HepG2 (cell line): Measurements from ENCODE around the gene ANLN. TPM values are rescaled to one million over a fixed set of nuclear protein-coding genes. Genes with fewer than 3 reads are reported as not detected.
"Not testable (repeated sequence)": the region's sequence is repeated elsewhere in the genome, so short reads cannot be mapped to it uniquely, and the experiment has no call there.

Experiments
- ATAC-seq: fragments of 200-7000 bp; cut with Tn5 transposase; 3 replicates; pipeline ENCODE4 v1.9.1; 2020; ENCODE audit warnings: mild to moderate bottlenecking, moderate library complexity
- BruUV-seq: library from RNA; stranded (reverse); fragments of 400-500 nt; replicated peaks from 2 replicates; lab custom pipeline; 2021; lab: Mats Ljungman, UMichigan
- CTCF ChIA-PET: fragments of 300-600 bp; formaldehyde crosslinking; extraction: SDS; loops from one replicate; lab custom pipeline; 2021; ENCODE audit warnings: low total read pairs, inconsistent platforms, low intra/inter-chr PET ratio; lab: Yijun Ruan, JAX
- POLR2A ChIA-PET: fragments of 350-600 bp; sonication (Branson Sonifier 250); formaldehyde crosslinking; loops from one replicate; lab custom pipeline; 2020; ENCODE audit warnings: antibody characterized with exemption, inconsistent platforms; lab: Yijun Ruan, JAX
- DNase-seq: peaks from one replicate; pipeline ENCODE4 v3.0.0-alpha.2; 2015; ENCODE audit warnings: low spot score
- FAIRE-seq: peaks from 3 replicates; lab custom pipeline; 2011; peaks lifted over from hg19 to GRCh38; lab: Jason Lieb, UNC
- H2AFZ ChIP-seq: one replicate; pipeline ENCODE4 v1.6.1; 2011; ENCODE audit warnings: low read length, inconsistent platforms
- H3K27ac ChIP-seq: fragments of 300-600 bp; 3 replicates; pipeline ENCODE4 v1.8.0; 2011; ENCODE audit warnings: mixed run types, mild to moderate bottlenecking, mixed read lengths, low read length, inconsistent platforms; ENCODE audit not compliant: insufficient read depth; ENCODE audit errors: extremely low read length
- H3K27me3 ChIP-seq, 2 experiments: fragments of 200-600 bp in 1 of 2; 2 replicates in 1 of 2; 3 replicates in 1 of 2; pipeline versions ENCODE4 v1.6.0 to v1.8.0; 2011; ENCODE audit warnings: low read length in 2 of 2, mild to moderate bottlenecking in 2 of 2, moderate library complexity in 2 of 2, inconsistent platforms in 1 of 2; ENCODE audit not compliant: insufficient read depth in 2 of 2, control insufficient read depth in 1 of 2
- H3K36me3 ChIP-seq, 2 experiments: fragments of 200-600 bp in 1 of 2; replicated peaks in 1 of 2; 2 replicates in 1 of 2; 3 replicates in 1 of 2; pipeline versions ENCODE4 v1.5.1 to v1.8.0; 2011; ENCODE audit warnings: low read length in 2 of 2, inconsistent platforms in 1 of 2; ENCODE audit not compliant: insufficient read depth in 2 of 2, control insufficient read depth in 1 of 2
- H3K4me1 ChIP-seq: 2 replicates; pipeline ENCODE4 v1.5.1; 2012; ENCODE audit warnings: low read length, inconsistent platforms; ENCODE audit not compliant: insufficient read depth
- H3K4me2 ChIP-seq: 2 replicates; pipeline ENCODE4 v1.6.0; 2011; ENCODE audit warnings: low read depth, low read length, inconsistent platforms
- H3K4me3 ChIP-seq, 3 experiments: fragments of 200-600 bp in 1 of 3; sonication (generic), shearing (Covaris generic) in 1 of 3; replicated peaks in 1 of 3; 2 replicates each; pipeline ENCODE4 v1.5.1; 2011 to 2016; ENCODE audit warnings: low read length in 3 of 3, inconsistent platforms in 2 of 3, low read depth in 2 of 3, mild to moderate bottlenecking in 2 of 3, control low read depth in 1 of 3, mixed read lengths in 1 of 3; ENCODE audit not compliant: insufficient read depth in 1 of 3
- H3K79me2 ChIP-seq: one replicate; pipeline ENCODE4 v1.6.1; 2011; ENCODE audit warnings: low read length, inconsistent platforms; ENCODE audit not compliant: insufficient read depth
- H3K9ac ChIP-seq: 2 replicates; pipeline ENCODE4 v1.6.0; 2011; ENCODE audit warnings: mild to moderate bottlenecking, low read depth, low read length, inconsistent platforms; ENCODE audit not compliant: insufficient read depth
- H3K9me3 ChIP-seq: 2 replicates; pipeline ENCODE4 v1.5.1; 2012; ENCODE audit warnings: mild to moderate bottlenecking, low read length
- H4K20me1 ChIP-seq: 2 replicates; pipeline ENCODE4 v1.6.0; 2011; ENCODE audit warnings: inconsistent platforms, mild to moderate bottlenecking, low read length, moderate library complexity; ENCODE audit not compliant: insufficient read depth
- RFX5 ChIP-seq: IDR thresholded peaks from 2 replicates; pipeline ENCODE4 v1.6.1; 2011; ENCODE audit warnings: low read depth, low read length, improper control_type of control experiment
- ZNF512B ChIP-seq: sonication (generic); formaldehyde crosslinking; IDR thresholded peaks from 2 replicates; pipeline ENCODE4 v1.5.1; 2020; ENCODE audit warnings: missing genetic modification reagents, mild to moderate bottlenecking, borderline replicate concordance
- WGBS: methylation state at CpG from one replicate; pipeline ENCODE4 v1.1.6; 2017; ENCODE audit warnings: low lambda C conversion rate; 5-methylcytosine and 5-hydroxymethylcytosine counted together
- in situ Hi-C: cut with HindIII; loops from 2 replicates; pipeline ENCODE4 v1.10.0; 2017; ENCODE audit warnings: low pct_unique_long_range_greater_than_20kb; ENCODE audit not compliant: extremely low pct_ligation_motif_present
- intact Hi-C: fragments of 100-400 bp; cut with micrococcal nuclease; formaldehyde crosslinking; loops from one replicate; pipeline ENCODE4 v1.10.0; 2022; ENCODE audit not compliant: unreplicated experiment
- polyA plus RNA-seq, 8 experiments: library from polyadenylated mRNA; depleted of rRNA in 3 of 8; stranded (reverse) in 7 of 8; unstranded in 1 of 8; fragments of >200 nt; fragmentation: Illumina TruSeq in 4 of 8; extraction: Trizol in 4 of 8; gene quantifications; 2 replicates each; pipeline versions ENCODE4 v1.2.1 to v1.2.3, GENCODE V29; 2011 to 2016; ENCODE audit warnings: low read depth in 4 of 8, missing spikeins in 1 of 8, mixed read lengths in 1 of 8; ENCODE audit not compliant: insufficient read depth in 1 of 8
- total RNA-seq, 5 experiments: library from RNA; depleted of rRNA; stranded (reverse); fragments of >200 nt; fragmentation: Illumina TruSeq; extraction: Trizol; gene quantifications; 2 replicates each; pipeline ENCODE4 v1.2.3, GENCODE V29; 2016; ENCODE audit warnings: low read depth in 1 of 5

Gene ANLN
- total and polyA plus RNA-seq, 2 of the 13 experiments (the other 11 are each of a cell fraction or from before 2014, with no cell fraction given) = 20.0 to 72.0 TPM

GRCh38 chr7:36381056-36381455, 8.6 kb upstream of the ANLN start:
- H3K9me3 ChIP-seq = no peaks in the 10 kb centered on the region
- no peak for TF ChIP-seq ZNF512B (CRISPR knock-in tag)
- no peak for TF ChIP-seq RFX5
- no peak overlapping the region for H2AFZ ChIP-seq
- no peak overlapping the region for H3K27ac ChIP-seq
- H4K20me1 ChIP-seq = no peaks in the 10 kb centered on the region
- DNase-seq (no peak), FAIRE-seq (no peak), ATAC-seq (no peak)
- CTCF ChIA-PET = no interaction called here
- H3K4me3 ChIP-seq = no peak overlapping the region
- intact Hi-C loops = no loop called here
- no peaks in the 10 kb centered on the region for H3K79me2 ChIP-seq
- no peak overlapping the region for H3K9ac ChIP-seq
- BruUV-seq = no TSS peak
- in situ Hi-C loops = no loop called here
- H3K4me1 ChIP-seq = no peaks in the 10 kb centered on the region
- whole genome bisulfite sequencing = 95% methylated on average over 2 of the region's 2 CpGs
- no peaks in the 10 kb centered on the region for H3K27me3 ChIP-seq
- no peak overlapping the region for H3K4me2 ChIP-seq
- no peaks in the 10 kb centered on the region for H3K36me3 ChIP-seq
- POLR2A ChIA-PET = no interaction called here

- H3K9me3 ChIP-seq, in situ Hi-C loops, DNase-seq, H3K36me3 ChIP-seq, CTCF ChIA-PET, H3K4me2 ChIP-seq, H3K4me3 ChIP-seq, H3K79me2 ChIP-seq, BruUV-seq, H3K27me3 ChIP-seq, H4K20me1 ChIP-seq, H3K27ac ChIP-seq, FAIRE-seq, ATAC-seq, intact Hi-C loops, H2AFZ ChIP-seq, H3K9ac ChIP-seq, POLR2A ChIA-PET, H3K4me1 ChIP-seq: not testable (repeated sequence)
- 47% methylated on average over 3 of the region's 3 CpGs for WGBS
Measured at GRCh38 chr7:36383284-36383683, 6.4 kb upstream of the ANLN start.

GRCh38 chr7:36385646-36386045, 4.0 kb upstream of the ANLN start:
- H3K4me3 ChIP-seq, H3K4me2 ChIP-seq, H4K20me1 ChIP-seq, H2AFZ ChIP-seq, H3K9ac ChIP-seq, H3K36me3 ChIP-seq, DNase-seq, in situ Hi-C loops, H3K79me2 ChIP-seq, H3K27me3 ChIP-seq, ATAC-seq, H3K27ac ChIP-seq, CTCF ChIA-PET, BruUV-seq, FAIRE-seq, H3K9me3 ChIP-seq, POLR2A ChIA-PET: not testable (repeated sequence)
- WGBS = 55% methylated on average over 3 of the region's 3 CpGs
- intact Hi-C loops = loop anchor here (5.0 kb wide), 2 partner anchors 583 to 597 kb away; partner anchors contain the start of gene SEPTIN7
- peaks cover 14% of the 10 kb centered on the region for H3K4me1 ChIP-seq
